SK-N-SH (cell line): Measurements from ENCODE around the gene ADAMTS4. TPM values are rescaled to one million over a fixed set of nuclear protein-coding genes. Genes with fewer than 3 reads are reported as not detected.

Source experiments
- CTCF ChIA-PET: fragments of 300-600, 350-600 bp; formaldehyde crosslinking; extraction: SDS; loops from one replicate; lab custom pipeline; 2021; lab: Yijun Ruan, JAX
- POLR2A ChIA-PET: fragments of 350-600 bp; sonication (Branson Sonifier 250); formaldehyde crosslinking; extraction: SDS; loops from one replicate; lab custom pipeline; 2020; ENCODE audit warnings: antibody characterized with exemption, inconsistent platforms; lab: Yijun Ruan, JAX
- DNase-seq: peaks from one replicate; pipeline ENCODE4 v3.0.0; 2012
- H2AFZ ChIP-seq: fragments of 200-600 bp; sonication (generic); 2 replicates; pipeline ENCODE4 v1.8.1; 2016; ENCODE audit warnings: antibody characterized with exemption, mild to moderate bottlenecking, low read depth
- H3F3A ChIP-seq: fragments of 200-600 bp; sonication (generic); replicated peaks from 2 replicates; pipeline ENCODE3; 2016; ENCODE audit warnings: antibody characterized with exemption, mild to moderate bottlenecking; ENCODE audit not compliant: insufficient read depth
- H3K27ac ChIP-seq, 2 experiments: fragments of 200-500 bp in 1 of 2; fragments of 200-600 bp in 1 of 2; sonication (Bioruptor generic) in 1 of 2; sonication (generic), shearing (Covaris generic) in 1 of 2; 2 replicates each; pipeline versions ENCODE4 v1.5.1 to v1.6.1; 2014 to 2016; ENCODE audit warnings: low read depth in 2 of 2, inconsistent platforms in 1 of 2, low read length in 1 of 2, mild to moderate bottlenecking in 1 of 2, mixed read lengths in 1 of 2
- H3K27me3 ChIP-seq: fragments of 200-600 bp; sonication (generic), shearing (Covaris generic); 2 replicates; pipeline ENCODE4 v1.6.1; 2016; ENCODE audit warnings: mixed run types; ENCODE audit not compliant: insufficient read depth
- H3K36me3 ChIP-seq, 2 experiments: fragments of 200-500 bp in 1 of 2; fragments of 200-600 bp in 1 of 2; sonication (Bioruptor generic) in 1 of 2; sonication (generic) in 1 of 2; replicated peaks in 1 of 2; 2 replicates each; pipeline versions ENCODE3 to v1.5.1; 2014 to 2016; ENCODE audit warnings: low read length in 1 of 2, mild to moderate bottlenecking in 1 of 2; ENCODE audit not compliant: insufficient read depth in 2 of 2, control insufficient read depth in 1 of 2
- H3K4me1 ChIP-seq, 2 experiments: fragments of 200-500 bp in 1 of 2; fragments of 200-600 bp in 1 of 2; sonication (Bioruptor generic) in 1 of 2; sonication (generic), shearing (Covaris generic) in 1 of 2; 2 replicates each; pipeline versions ENCODE4 v1.5.1 to v1.6.1; 2014 to 2016; ENCODE audit warnings: low read depth in 1 of 2, low read length in 1 of 2, mixed run types in 1 of 2; ENCODE audit not compliant: insufficient read depth in 2 of 2, control insufficient read depth in 1 of 2
- H3K4me2 ChIP-seq: fragments of 200-600 bp; sonication (generic), shearing (Covaris generic); 2 replicates; pipeline ENCODE4 v1.6.1; 2017; ENCODE audit warnings: mixed run types
- H3K4me3 ChIP-seq, 2 experiments: fragments of 200-500 bp in 1 of 2; fragments of 200-600 bp in 1 of 2; sonication (Bioruptor generic) in 1 of 2; sonication (generic), shearing (Covaris generic) in 1 of 2; 2 replicates each; pipeline versions ENCODE4 v1.5.1 to v1.8.1; 2014 to 2016; ENCODE audit warnings: low read depth in 2 of 2, inconsistent platforms in 1 of 2, low read length in 1 of 2, mild to moderate bottlenecking in 1 of 2, mixed read lengths in 1 of 2, moderate library complexity in 1 of 2
- H3K79me2 ChIP-seq: fragments of 200-600 bp; sonication (generic); 2 replicates; pipeline ENCODE4 v1.8.1; 2017; ENCODE audit warnings: mild to moderate bottlenecking; ENCODE audit not compliant: insufficient read depth
- H3K9ac ChIP-seq: fragments of 200-600 bp; sonication (generic); 2 replicates; pipeline ENCODE4 v1.6.1; 2017; ENCODE audit warnings: mixed run types
- H3K9me2 ChIP-seq: fragments of 200-600 bp; sonication (generic); 2 replicates; pipeline ENCODE4 v1.6.1; 2017; ENCODE audit warnings: mixed run types
- H3K9me3 ChIP-seq: fragments of 200-600 bp; sonication (generic); 2 replicates; pipeline ENCODE4 v1.6.1; 2017; ENCODE audit warnings: mixed run types, mild to moderate bottlenecking, moderate library complexity
- H4K20me1 ChIP-seq: fragments of 200-600 bp; sonication (generic); 2 replicates; pipeline ENCODE4 v1.6.1; 2017; ENCODE audit warnings: mild to moderate bottlenecking, mixed run types; ENCODE audit not compliant: insufficient read depth
- ELF1 ChIP-seq: IDR thresholded peaks from 2 replicates; pipeline ENCODE4 v1.4.0; 2012
- EZH2phosphoT487 ChIP-seq: fragments of 200-600 bp; sonication (generic); IDR thresholded peaks from 2 replicates; pipeline ENCODE4 v1.6.1; 2017; ENCODE audit warnings: low read depth, mixed run types, mild to moderate bottlenecking, antibody characterized with exemption, moderate library complexity, borderline replicate concordance
- GABPA ChIP-seq: IDR thresholded peaks from 2 replicates; pipeline ENCODE4 v1.4.0; 2012; ENCODE audit warnings: low read depth, mild to moderate bottlenecking
- IRF3 ChIP-seq: fragments of 150-350 bp; IDR thresholded peaks from 2 replicates; pipeline ENCODE4 v1.6.1; 2016; ENCODE audit warnings: mild to moderate bottlenecking, low read depth, low read length
- NFIC ChIP-seq: IDR thresholded peaks from 2 replicates; pipeline ENCODE4 v1.4.0; 2012; ENCODE audit warnings: borderline replicate concordance
- NRF1 ChIP-seq: IDR thresholded peaks from 2 replicates; pipeline ENCODE4 v1.6.1; 2012; ENCODE audit warnings: low read depth, mild to moderate bottlenecking, low read length
- PBX3 ChIP-seq: IDR thresholded peaks from 2 replicates; pipeline ENCODE4; 2012
- RCOR1 ChIP-seq: fragments of 150-350 bp; IDR thresholded peaks from 2 replicates; pipeline ENCODE4 v1.6.1; 2017; ENCODE audit warnings: antibody characterized with exemption, low read length
- RXRA ChIP-seq: IDR thresholded peaks from 2 replicates; pipeline ENCODE4 v1.4.0; 2012; ENCODE audit warnings: low read depth, mild to moderate bottlenecking, borderline replicate concordance
- SMC3 ChIP-seq: IDR thresholded peaks from 2 replicates; pipeline ENCODE4 v1.6.1; 2012; ENCODE audit warnings: low read depth, low read length, improper control_type of control experiment
- YY1 ChIP-seq: IDR thresholded peaks from 2 replicates; pipeline ENCODE4 v1.4.0; 2012; ENCODE audit warnings: low read depth, mild to moderate bottlenecking
- WGBS: methylation state at CpG from one replicate; pipeline ENCODE4 v1.1.6; 2017; ENCODE audit warnings: low lambda C conversion rate; 5-methylcytosine and 5-hydroxymethylcytosine counted together
- polyA plus RNA-seq, 3 experiments: library from polyadenylated mRNA; depleted of rRNA; stranded (reverse); fragments of >200 nt; gene quantifications; 2 replicates each; pipeline ENCODE4 v1.2.3, GENCODE V29; 2012
- TF ChIP-seq, protein P1 (sequence below): fragments of 200-600 bp; sonication (generic); IDR thresholded peaks from 2 replicates; pipeline ENCODE4 v1.6.1; 2017; ENCODE audit warnings: antibody characterized with exemption, mild to moderate bottlenecking, moderate library complexity
- TF ChIP-seq, protein P2 (sequence below): IDR thresholded peaks from 2 replicates; pipeline ENCODE4 v1.6.1; 2012; ENCODE audit warnings: mild to moderate bottlenecking, low read depth, low read length, moderate library complexity
- TF ChIP-seq, protein P3 (sequence below): fragments of 150-350 bp; IDR thresholded peaks from 2 replicates; pipeline ENCODE4 v1.6.1; 2017; ENCODE audit warnings: antibody characterized with exemption, low read length, low read depth, borderline replicate concordance

The ADAMTS4 gene
- polyA plus RNA-seq, 1 of the 3 experiments (the other 2 are of a cell fraction): 1.2 TPM

- ChIA-PET POLR2A (interaction anchor here (1.5 kb wide), 1 partner anchor 9 kb away, joined by 4 read pairs; no protein-coding TSS in a partner anchor), CTCF (interaction anchor here (0.8 kb wide), 1 partner anchor 9 kb away, joined by 3 read pairs; no protein-coding TSS in a partner anchor)
- H3K9me2 ChIP-seq: no peaks in the 10 kb centered on the region
- H3F3A ChIP-seq: peaks cover 22% of the 10 kb centered on the region
- no peaks in the 10 kb centered on the region for H3K27me3 ChIP-seq
- H3K4me3 ChIP-seq: no peak overlapping the region
- no peak for DNase-seq
- peaks cover 20% of the 10 kb centered on the region for H3K79me2 ChIP-seq
- H3K9ac ChIP-seq: no peak overlapping the region
- no peak overlapping the region for H3K4me2 ChIP-seq
- no peak overlapping the region for H2AFZ ChIP-seq
- no peaks in the 10 kb centered on the region for H4K20me1 ChIP-seq
- H3K36me3 ChIP-seq: peaks cover 12 to 61% of the 10 kb centered on the region in 2 experiments
- peaks cover 0 to 41% of the 10 kb centered on the region in 2 experiments; a peak in 2 of 4 replicates for H3K4me1 ChIP-seq
- no peak overlapping the region; a peak in 1 of 4 replicates for H3K27ac ChIP-seq
- TF ChIP-seq, protein P1, sequence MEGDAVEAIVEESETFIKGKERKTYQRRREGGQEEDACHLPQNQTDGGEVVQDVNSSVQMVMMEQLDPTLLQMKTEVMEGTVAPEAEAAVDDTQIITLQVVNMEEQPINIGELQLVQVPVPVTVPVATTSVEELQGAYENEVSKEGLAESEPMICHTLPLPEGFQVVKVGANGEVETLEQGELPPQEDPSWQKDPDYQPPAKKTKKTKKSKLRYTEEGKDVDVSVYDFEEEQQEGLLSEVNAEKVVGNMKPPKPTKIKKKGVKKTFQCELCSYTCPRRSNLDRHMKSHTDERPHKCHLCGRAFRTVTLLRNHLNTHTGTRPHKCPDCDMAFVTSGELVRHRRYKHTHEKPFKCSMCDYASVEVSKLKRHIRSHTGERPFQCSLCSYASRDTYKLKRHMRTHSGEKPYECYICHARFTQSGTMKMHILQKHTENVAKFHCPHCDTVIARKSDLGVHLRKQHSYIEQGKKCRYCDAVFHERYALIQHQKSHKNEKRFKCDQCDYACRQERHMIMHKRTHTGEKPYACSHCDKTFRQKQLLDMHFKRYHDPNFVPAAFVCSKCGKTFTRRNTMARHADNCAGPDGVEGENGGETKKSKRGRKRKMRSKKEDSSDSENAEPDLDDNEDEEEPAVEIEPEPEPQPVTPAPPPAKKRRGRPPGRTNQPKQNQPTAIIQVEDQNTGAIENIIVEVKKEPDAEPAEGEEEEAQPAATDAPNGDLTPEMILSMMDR: no peak
- TF ChIP-seq EZH2phosphoT487 (no peak), GABPA (no peak), NFIC (no peak), SMC3 (no peak)
- TF ChIP-seq, protein P2, sequence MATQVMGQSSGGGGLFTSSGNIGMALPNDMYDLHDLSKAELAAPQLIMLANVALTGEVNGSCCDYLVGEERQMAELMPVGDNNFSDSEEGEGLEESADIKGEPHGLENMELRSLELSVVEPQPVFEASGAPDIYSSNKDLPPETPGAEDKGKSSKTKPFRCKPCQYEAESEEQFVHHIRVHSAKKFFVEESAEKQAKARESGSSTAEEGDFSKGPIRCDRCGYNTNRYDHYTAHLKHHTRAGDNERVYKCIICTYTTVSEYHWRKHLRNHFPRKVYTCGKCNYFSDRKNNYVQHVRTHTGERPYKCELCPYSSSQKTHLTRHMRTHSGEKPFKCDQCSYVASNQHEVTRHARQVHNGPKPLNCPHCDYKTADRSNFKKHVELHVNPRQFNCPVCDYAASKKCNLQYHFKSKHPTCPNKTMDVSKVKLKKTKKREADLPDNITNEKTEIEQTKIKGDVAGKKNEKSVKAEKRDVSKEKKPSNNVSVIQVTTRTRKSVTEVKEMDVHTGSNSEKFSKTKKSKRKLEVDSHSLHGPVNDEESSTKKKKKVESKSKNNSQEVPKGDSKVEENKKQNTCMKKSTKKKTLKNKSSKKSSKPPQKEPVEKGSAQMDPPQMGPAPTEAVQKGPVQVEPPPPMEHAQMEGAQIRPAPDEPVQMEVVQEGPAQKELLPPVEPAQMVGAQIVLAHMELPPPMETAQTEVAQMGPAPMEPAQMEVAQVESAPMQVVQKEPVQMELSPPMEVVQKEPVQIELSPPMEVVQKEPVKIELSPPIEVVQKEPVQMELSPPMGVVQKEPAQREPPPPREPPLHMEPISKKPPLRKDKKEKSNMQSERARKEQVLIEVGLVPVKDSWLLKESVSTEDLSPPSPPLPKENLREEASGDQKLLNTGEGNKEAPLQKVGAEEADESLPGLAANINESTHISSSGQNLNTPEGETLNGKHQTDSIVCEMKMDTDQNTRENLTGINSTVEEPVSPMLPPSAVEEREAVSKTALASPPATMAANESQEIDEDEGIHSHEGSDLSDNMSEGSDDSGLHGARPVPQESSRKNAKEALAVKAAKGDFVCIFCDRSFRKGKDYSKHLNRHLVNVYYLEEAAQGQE: no peak
- TF ChIP-seq, protein P3, sequence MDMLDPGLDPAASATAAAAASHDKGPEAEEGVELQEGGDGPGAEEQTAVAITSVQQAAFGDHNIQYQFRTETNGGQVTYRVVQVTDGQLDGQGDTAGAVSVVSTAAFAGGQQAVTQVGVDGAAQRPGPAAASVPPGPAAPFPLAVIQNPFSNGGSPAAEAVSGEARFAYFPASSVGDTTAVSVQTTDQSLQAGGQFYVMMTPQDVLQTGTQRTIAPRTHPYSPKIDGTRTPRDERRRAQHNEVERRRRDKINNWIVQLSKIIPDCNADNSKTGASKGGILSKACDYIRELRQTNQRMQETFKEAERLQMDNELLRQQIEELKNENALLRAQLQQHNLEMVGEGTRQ: no peak
- no peaks in the 10 kb centered on the region for H3K9me3 ChIP-seq
- 71% methylated on average over 5 of the region's 7 CpGs for WGBS
These were observed 36.8 kb downstream of the ADAMTS4 start for GRCh38 chr1:161162052-161162451.

- DNase-seq: no peak
- H3K9ac ChIP-seq: no peak overlapping the region
- no peak overlapping the region for H3K4me2 ChIP-seq
- no peaks in the 10 kb centered on the region for H4K20me1 ChIP-seq
- WGBS: 90% methylated on average over 5 of the region's 5 CpGs
- no peaks in the 10 kb centered on the region for H3K9me3 ChIP-seq
- peaks cover 22% of the 10 kb centered on the region for H3F3A ChIP-seq
- no peak overlapping the region for H2AFZ ChIP-seq
- peaks cover 17% of the 10 kb centered on the region for H3K79me2 ChIP-seq
- no peak overlapping the region for H3K27ac ChIP-seq
- no peaks in the 10 kb centered on the region for H3K27me3 ChIP-seq
- CTCF ChIA-PET: interaction anchor here (0.8 kb wide), 1 partner anchor 9 kb away, joined by 3 read pairs; no protein-coding TSS in a partner anchor
- H3K36me3 ChIP-seq: peaks cover 12 to 64% of the 10 kb centered on the region in 2 experiments
- TF ChIP-seq ELF1 (no peak), NRF1 (no peak), PBX3 (no peak), RXRA (no peak), RCOR1 (no peak), YY1 (no peak), IRF3 (no peak)
- TF ChIP-seq, all 33 proteins: peak for 0
- Histone ChIP-seq H3K9me2 (no peaks in the 10 kb centered on the region), H3K4me1 (peaks cover 0 to 38% of the 10 kb centered on the region in 2 experiments; a peak in 2 of 4 replicates), H3K4me3 (no peak overlapping the region)
- POLR2A ChIA-PET: interaction anchor here (1.5 kb wide), 1 partner anchor 9 kb away, joined by 4 read pairs; no protein-coding TSS in a partner anchor
These were observed 37.2 kb downstream of the ADAMTS4 start for GRCh38 chr1:161161652-161162051.
